Ectodermal cell (in vitro differentiated cells): ENCODE measurements around the gene URM1.
A peak's percentile ranks its signal among the peaks of the same experiment; 100 is the strongest.

Experiments used
- H3K27ac ChIP-seq: 2 replicates; pipeline ENCODE4 v1.7.0; 2013; ENCODE audit warnings: mild to moderate bottlenecking, low read depth, low read length; ENCODE audit not compliant: insufficient read depth, poor library complexity, severe bottlenecking
- H3K27me3 ChIP-seq: 2 replicates; pipeline ENCODE4 v1.7.0; 2013; ENCODE audit warnings: mild to moderate bottlenecking, low read length; ENCODE audit not compliant: insufficient read depth, control insufficient read depth, poor library complexity, severe bottlenecking
- H3K36me3 ChIP-seq: one replicate; pipeline ENCODE4 v1.7.0; 2013; ENCODE audit warnings: low read length; ENCODE audit not compliant: control insufficient read depth, insufficient read depth
- H3K4me1 ChIP-seq: one replicate; pipeline ENCODE4 v1.7.0; 2013; ENCODE audit warnings: low read length; ENCODE audit not compliant: control insufficient read depth, insufficient read depth
- H3K4me3 ChIP-seq: 2 replicates; pipeline ENCODE4 v1.7.0; 2013; ENCODE audit warnings: low read depth, low read length, control low read depth; ENCODE audit not compliant: insufficient read depth
- H3K9me3 ChIP-seq: 2 replicates; pipeline ENCODE4 v1.7.0; 2013; ENCODE audit warnings: mild to moderate bottlenecking, low read length, moderate library complexity; ENCODE audit not compliant: control insufficient read depth
- WGBS, 2 experiments: methylation state at CpG; one replicate each; pipeline ENCODE4 v1.1.7; 2013; ENCODE audit warnings: missing lambda C conversion rate in 2 of 2; 5-methylcytosine and 5-hydroxymethylcytosine counted together

The URM1 gene

GRCh38 chr9:128393145-128393775, 22.1 kb downstream of the URM1 start:
- Histone ChIP-seq H3K9me3 (no peaks in the 10 kb centered on the region), H3K27me3 (peaks cover 83% of the 10 kb centered on the region), H3K36me3 (peaks cover 5% of the 10 kb centered on the region), H3K4me3 (peak overlapping the region; percentile 65), H3K4me1 (peaks cover 53% of the 10 kb centered on the region), H3K27ac (peak overlapping the region; percentile 65)
- 1% methylated on average over 56 of the region's 56 CpGs for WGBS, 2 experiments

- H3K27me3 ChIP-seq = peaks cover 90% of the 10 kb centered on the region
- peak overlapping the region; percentile 62 for H3K27ac ChIP-seq
- H3K4me1 ChIP-seq = peaks cover 50% of the 10 kb centered on the region
- no peaks in the 10 kb centered on the region for H3K36me3 ChIP-seq
- no peaks in the 10 kb centered on the region for H3K9me3 ChIP-seq
- 6% methylated on average over 7 of the region's 7 CpGs for WGBS, 2 experiments
- peak overlapping the region; percentile 65 for H3K4me3 ChIP-seq
Observed at GRCh38 chr9:128393970-128394369, 22.8 kb downstream of the URM1 start.

- Histone ChIP-seq H3K4me1 (peaks cover 44% of the 10 kb centered on the region), H3K4me3 (no peak overlapping the region), H3K9me3 (no peaks in the 10 kb centered on the region), H3K36me3 (no peaks in the 10 kb centered on the region), H3K27ac (no peak overlapping the region), H3K27me3 (peaks cover 96% of the 10 kb centered on the region)
- 14 to 16% methylated on average over 9 of the region's 9 CpGs for WGBS, 2 experiments
Observed at GRCh38 chr9:128394379-128395168, 23.4 kb downstream of the URM1 start.

- Histone ChIP-seq H3K4me3 (no peak overlapping the region), H3K9me3 (no peaks in the 10 kb centered on the region), H3K36me3 (no peaks in the 10 kb centered on the region), H3K4me1 (peaks cover 32% of the 10 kb centered on the region), H3K27ac (no peak overlapping the region), H3K27me3 (peaks cover 92% of the 10 kb centered on the region)
- WGBS, 2 experiments = 8 to 9% methylated on average over 19 of the region's 19 CpGs
Observed at GRCh38 chr9:128396970-128397613, 25.9 kb downstream of the URM1 start.

- no peak overlapping the region for H3K4me3 ChIP-seq
- WGBS, 2 experiments = 68 to 69% methylated on average over 7 of the region's 7 CpGs
- H3K36me3 ChIP-seq = no peaks in the 10 kb centered on the region
- H3K4me1 ChIP-seq = peaks cover 32% of the 10 kb centered on the region
- no peak overlapping the region for H3K27ac ChIP-seq
- H3K27me3 ChIP-seq = peaks cover 86% of the 10 kb centered on the region
- H3K9me3 ChIP-seq = no peaks in the 10 kb centered on the region
Observed at GRCh38 chr9:128397831-128398230, 26.7 kb downstream of the URM1 start.

- Histone ChIP-seq H3K9me3 (no peaks in the 10 kb centered on the region), H3K4me1 (peaks cover 19% of the 10 kb centered on the region), H3K27ac (no peak overlapping the region), H3K36me3 (no peaks in the 10 kb centered on the region), H3K4me3 (no peak overlapping the region), H3K27me3 (peaks cover 79% of the 10 kb centered on the region)
- 79 to 84% methylated on average over 3 of the region's 3 CpGs for WGBS, 2 experiments
Observed at GRCh38 chr9:128399861-128400260, 28.7 kb downstream of the URM1 start.

GRCh38 chr9:128404560-128404959, 33.4 kb downstream of the URM1 start:
- Histone ChIP-seq H3K4me3 (no peak overlapping the region), H3K27me3 (peaks cover 60% of the 10 kb centered on the region), H3K9me3 (no peaks in the 10 kb centered on the region), H3K36me3 (no peaks in the 10 kb centered on the region), H3K4me1 (peaks cover 40% of the 10 kb centered on the region), H3K27ac (peak overlapping the region; percentile 82)
- WGBS, 2 experiments = 55 to 79% methylated on average over 2 to 5 of the region's 5 CpGs

- WGBS, 2 experiments = 45 to 46% methylated on average over 20 of the region's 20 CpGs
- H3K27ac ChIP-seq = peak overlapping the region; percentile 82
- H3K4me3 ChIP-seq = no peak overlapping the region
Observed at GRCh38 chr9:128405077-128405779, 34.1 kb downstream of the URM1 start.

GRCh38 chr9:128405780-128406171, 34.6 kb downstream of the URM1 start:
- Histone ChIP-seq H3K36me3 (no peaks in the 10 kb centered on the region), H3K4me1 (peaks cover 46% of the 10 kb centered on the region), H3K27ac (no peak overlapping the region), H3K27me3 (peaks cover 59% of the 10 kb centered on the region), H3K4me3 (no peak overlapping the region), H3K9me3 (no peaks in the 10 kb centered on the region)
- 73 to 83% methylated on average over 7 of the region's 7 CpGs for WGBS, 2 experiments

More at GRCh38 chr9:128405077-128405779, 34.1 kb downstream of the URM1 start:
- H3K27me3 ChIP-seq = peaks cover 60% of the 10 kb centered on the region
- H3K36me3 ChIP-seq = no peaks in the 10 kb centered on the region
- H3K4me1 ChIP-seq = peaks cover 46% of the 10 kb centered on the region
- H3K9me3 ChIP-seq = no peaks in the 10 kb centered on the region
